Spinal cord (tissue), 10 donors: ENCODE data around the gene KAT2B. TPM values are rescaled to one million over a fixed set of nuclear protein-coding genes. Genes with fewer than 3 reads are reported as not detected.

Experiments
- DNase-seq, 6 donors: peaks; one replicate each; pipeline versions ENCODE4 v3.0.0 to v3.0.0-alpha.2; 2013 to 2015; ENCODE audit warnings: low spot score in 6 of 6, low read depth in 4 of 6
- H3K27ac ChIP-seq: one replicate; pipeline ENCODE4 v1.5.1; 2013; ENCODE audit warnings: low read depth, low read length, control low read depth
- H3K27me3 ChIP-seq: one replicate; pipeline ENCODE4 v1.6.1; 2013; ENCODE audit warnings: low read length; ENCODE audit not compliant: control insufficient read depth, insufficient read depth
- H3K36me3 ChIP-seq: one replicate; pipeline ENCODE4 v1.6.1; 2013; ENCODE audit warnings: low read length; ENCODE audit not compliant: control insufficient read depth, insufficient read depth
- H3K4me1 ChIP-seq: one replicate; pipeline ENCODE4 v1.6.1; 2013; ENCODE audit warnings: low read length; ENCODE audit not compliant: control insufficient read depth, insufficient read depth
- H3K4me3 ChIP-seq: one replicate; pipeline ENCODE4 v1.5.1; 2013; ENCODE audit warnings: low read depth, low read length, control low read depth
- H3K9me3 ChIP-seq: one replicate; pipeline ENCODE4 v1.6.1; 2013; ENCODE audit warnings: low read length; ENCODE audit not compliant: control insufficient read depth, insufficient read depth
- WGBS: methylation state at CpG from one replicate; pipeline ENCODE4 v1.1.5; 2013; ENCODE audit warnings: missing lambda C conversion rate; ENCODE audit not compliant: insufficient coverage; 5-methylcytosine and 5-hydroxymethylcytosine counted together
- polyA plus RNA-seq, 2 donors: library from polyadenylated mRNA; unstranded; fragments of 120-200 nt; gene quantifications; one replicate each; pipeline ENCODE4 v1.2.1, GENCODE V29; 2013; ENCODE audit not compliant: insufficient read length in 2 of 2
- total RNA-seq, 2 donors: library from RNA; depleted of rRNA in 1 of 2; stranded (reverse); fragments of 120-200 nt in 1 of 2; fragments of >200 nt in 1 of 2; gene quantifications; one replicate each; pipeline versions ENCODE4 v1.2.3 to v1.2.4, GENCODE V29; 2013 to 2014
- donor health status: healthy.

Gene KAT2B
- total and polyA plus RNA-seq, 4 donors: 41.8 to 68.5 (median 48.3) TPM

DNA sequence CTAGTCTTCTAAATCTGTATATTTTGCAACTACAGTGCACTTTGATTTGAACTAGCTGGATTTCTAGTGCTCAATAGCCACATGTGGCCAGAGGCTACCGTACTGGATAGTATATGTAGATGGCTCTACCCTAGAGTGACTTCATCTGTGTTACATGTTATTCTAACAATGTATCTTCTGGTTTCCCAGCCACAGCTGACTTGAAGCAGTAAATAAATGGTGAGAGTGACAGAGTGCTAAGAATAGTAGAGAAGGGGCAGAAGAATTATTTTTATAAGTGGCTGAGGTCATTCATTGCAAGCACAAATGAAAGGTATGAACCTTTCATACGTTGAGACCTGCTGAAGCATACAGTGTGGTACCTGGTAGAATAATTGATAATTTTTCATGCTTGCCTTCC lies 30.9 kb downstream of the KAT2B start:
- Histone ChIP-seq H3K27ac (no peak overlapping the region), H3K27me3 (no peaks in the 10 kb centered on the region), H3K4me1 (peaks cover 30% of the 10 kb centered on the region), H3K36me3 (no peaks in the 10 kb centered on the region), H3K9me3 (no peaks in the 10 kb centered on the region), H3K4me3 (no peak overlapping the region)
- DNase-seq: no peak
- no CpG with 5 or more reads among the region's 2 CpGs for WGBS

DNA sequence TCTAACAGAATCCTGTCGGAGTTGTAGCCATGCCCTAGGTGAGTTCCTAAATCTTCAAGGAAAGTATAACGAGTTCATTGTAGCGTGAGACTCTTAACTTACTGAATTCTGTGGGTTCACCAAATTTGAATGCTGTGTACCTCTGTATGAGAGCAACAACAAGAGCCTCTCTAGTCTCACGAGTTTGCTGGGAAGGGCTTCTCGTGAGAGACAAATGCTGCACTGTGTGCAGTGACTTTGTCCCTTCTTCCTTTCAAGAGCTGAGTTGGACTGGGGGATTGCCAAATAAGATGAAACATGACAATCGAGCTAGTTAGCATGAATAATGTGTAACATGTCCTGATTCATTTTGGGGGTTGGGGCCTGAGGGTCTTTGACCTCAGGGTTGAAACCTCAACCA lies 32.2 kb downstream of the KAT2B start:
- no peaks in the 10 kb centered on the region for H3K9me3 ChIP-seq
- no peak overlapping the region for H3K4me3 ChIP-seq
- no peaks in the 10 kb centered on the region for H3K27me3 ChIP-seq
- H3K36me3 ChIP-seq: no peaks in the 10 kb centered on the region
- peaks cover 26% of the 10 kb centered on the region for H3K4me1 ChIP-seq
- peak in 2 of 6 donors; percentile 65 to 74 for DNase-seq
- peak overlapping the region; percentile 88 for H3K27ac ChIP-seq
- WGBS: 47% methylated on average over 3 of the region's 6 CpGs

DNA sequence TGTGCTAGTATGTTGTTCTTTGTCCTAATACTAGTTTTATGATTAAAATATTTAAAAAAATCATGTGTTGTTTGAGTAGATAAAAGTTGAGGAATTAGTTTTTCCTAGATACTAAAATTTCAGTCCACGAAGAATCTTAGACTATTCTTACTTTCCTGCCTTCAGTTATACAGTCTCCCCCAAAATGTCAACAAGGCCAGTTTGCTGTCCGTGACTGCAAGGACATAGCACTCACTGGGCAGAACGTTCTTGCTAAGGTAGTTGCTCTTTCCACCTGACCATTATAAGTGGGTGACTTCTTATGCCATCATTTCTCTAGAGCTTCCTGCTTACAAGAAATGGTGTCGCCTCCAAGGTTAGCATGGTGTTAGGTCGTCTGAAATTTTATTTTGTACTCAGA lies 32.8 kb downstream of the KAT2B start:
- H3K9me3 ChIP-seq: no peaks in the 10 kb centered on the region
- no peaks in the 10 kb centered on the region for H3K27me3 ChIP-seq
- H3K4me3 ChIP-seq: no peak overlapping the region
- H3K36me3 ChIP-seq: no peaks in the 10 kb centered on the region
- H3K27ac ChIP-seq: peak overlapping the region; percentile 88
- WGBS: 50% methylated on average over 3 of the region's 5 CpGs
- peaks cover 20% of the 10 kb centered on the region for H3K4me1 ChIP-seq
- DNase-seq: no peak

GRCh38 chr3:20073683-20074082 lies 33.4 kb downstream of the KAT2B start:
- no peaks in the 10 kb centered on the region for H3K9me3 ChIP-seq
- peaks cover 19% of the 10 kb centered on the region for H3K4me1 ChIP-seq
- no peak overlapping the region for H3K4me3 ChIP-seq
- no peaks in the 10 kb centered on the region for H3K27me3 ChIP-seq
- no CpG with 5 or more reads among the region's 4 CpGs for WGBS
- H3K36me3 ChIP-seq: no peaks in the 10 kb centered on the region
- H3K27ac ChIP-seq: peak overlapping the region; percentile 88
- peak in 2 of 6 donors; percentile 53 to 67 for DNase-seq

DNA sequence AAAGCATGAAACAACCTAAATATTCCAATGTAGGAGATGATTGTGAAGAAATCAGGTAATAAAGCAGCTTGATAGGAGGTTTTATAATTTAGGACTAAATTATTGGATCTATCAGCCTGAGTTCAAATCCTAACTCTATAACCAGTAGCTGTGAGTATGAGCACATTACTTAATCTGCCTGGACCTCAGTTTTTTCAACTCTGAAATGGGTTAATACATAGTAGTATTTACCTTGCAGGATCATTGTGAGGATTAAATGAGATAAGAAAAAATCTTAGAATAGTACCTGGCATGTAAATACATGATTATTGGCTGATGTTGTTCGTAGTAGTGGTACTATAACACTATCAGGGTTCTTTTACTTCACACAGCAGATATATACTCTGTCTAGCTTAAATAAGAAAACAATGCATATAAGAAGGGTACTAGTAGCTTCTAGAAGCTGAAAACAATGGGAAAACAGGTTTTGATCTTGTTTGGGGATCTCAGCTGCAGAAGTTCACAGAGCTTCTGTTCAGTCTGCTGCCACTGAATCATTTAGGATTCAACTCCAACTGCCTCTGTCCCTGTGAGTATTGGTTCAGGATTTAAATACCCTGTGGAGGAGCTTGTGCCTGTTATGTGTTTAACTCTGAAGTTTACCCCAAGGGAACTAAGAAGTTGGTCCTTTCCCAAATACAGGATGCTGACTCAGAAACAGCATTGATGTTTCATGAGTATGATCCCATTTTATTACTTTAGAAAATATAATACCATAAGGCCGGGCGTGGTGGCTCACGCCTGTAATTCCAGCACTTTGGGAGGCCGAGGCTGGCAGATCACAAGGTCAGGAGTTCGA lies 34.2 kb downstream of the KAT2B start:
- H3K4me3 ChIP-seq: no peak overlapping the region
- WGBS: no CpG with 5 or more reads among the region's 6 CpGs
- no peaks in the 10 kb centered on the region for H3K9me3 ChIP-seq
- peak overlapping the region; percentile 88 for H3K27ac ChIP-seq
- peaks cover 19% of the 10 kb centered on the region for H3K4me1 ChIP-seq
- no peaks in the 10 kb centered on the region for H3K36me3 ChIP-seq
- H3K27me3 ChIP-seq: no peaks in the 10 kb centered on the region
- DNase-seq: no peak

- no peak for DNase-seq
- 100% methylated on average over 2 of the region's 5 CpGs for WGBS
- peaks cover 21% of the 10 kb centered on the region for H3K4me1 ChIP-seq
- H3K4me3 ChIP-seq: no peak overlapping the region
- no peaks in the 10 kb centered on the region for H3K9me3 ChIP-seq
- peak overlapping the region; percentile 88 for H3K27ac ChIP-seq
- H3K27me3 ChIP-seq: no peaks in the 10 kb centered on the region
- no peaks in the 10 kb centered on the region for H3K36me3 ChIP-seq
Measured at GRCh38 chr3:20075197-20075596, 35.0 kb downstream of the KAT2B start.

DNA sequence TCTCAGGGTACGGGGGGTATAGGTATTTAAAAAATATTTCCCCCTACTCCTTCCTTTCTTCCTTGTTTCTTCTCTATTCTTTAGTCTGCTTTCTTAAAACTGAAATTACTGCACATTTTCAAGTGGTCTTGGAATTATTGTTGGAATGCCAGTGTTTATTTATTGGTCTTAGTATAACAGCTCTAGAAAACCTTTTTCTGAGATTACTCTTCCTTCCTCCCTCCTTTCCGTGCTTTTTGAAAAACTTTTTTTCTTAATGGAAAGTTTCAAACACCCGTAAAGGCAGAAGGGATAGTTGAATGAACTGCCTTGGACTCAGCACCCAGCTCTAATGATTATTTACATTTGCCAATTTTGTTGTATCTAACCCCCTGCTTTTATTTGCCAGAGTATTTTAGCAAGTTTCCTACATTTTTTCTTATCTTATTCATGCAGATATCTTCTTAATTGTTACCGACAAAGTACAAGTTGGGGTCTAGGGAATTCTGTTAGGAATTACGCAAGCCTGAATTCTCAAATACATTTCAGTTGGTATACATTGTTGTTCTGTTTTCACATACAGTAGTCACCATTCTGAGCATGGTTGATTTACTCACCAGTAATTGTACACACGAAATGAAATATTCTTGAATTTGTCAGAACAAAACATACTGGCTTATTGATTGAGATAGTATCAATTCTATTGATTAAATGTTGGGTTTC lies 36.2 kb downstream of the KAT2B start:
- no peak for DNase-seq
- no peak overlapping the region for H3K27ac ChIP-seq
- no peaks in the 10 kb centered on the region for H3K9me3 ChIP-seq
- H3K27me3 ChIP-seq: no peaks in the 10 kb centered on the region
- WGBS: no CpG with 5 or more reads among the region's 6 CpGs
- H3K4me3 ChIP-seq: no peak overlapping the region
- peaks cover 24% of the 10 kb centered on the region for H3K4me1 ChIP-seq
- H3K36me3 ChIP-seq: no peaks in the 10 kb centered on the region

DNA sequence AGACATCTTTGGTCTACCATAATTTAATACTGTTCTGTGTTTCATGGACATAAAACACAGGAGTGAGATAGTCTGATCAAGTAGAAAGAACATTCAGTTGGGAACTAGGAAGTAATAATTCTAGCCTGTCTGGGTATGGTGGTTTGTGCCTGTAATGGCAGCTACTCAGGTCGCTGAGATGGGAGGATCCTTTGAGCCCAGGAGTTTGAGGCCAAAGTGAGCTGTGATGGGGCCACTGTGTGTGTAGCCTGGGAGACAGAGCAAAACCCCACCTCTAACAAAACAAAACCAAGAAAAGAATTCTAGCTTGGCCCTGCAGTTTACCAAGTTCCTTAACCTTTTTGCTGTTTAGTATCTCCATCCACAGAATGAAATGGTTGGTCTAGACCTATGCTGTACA lies 36.8 kb downstream of the KAT2B start:
- H3K36me3 ChIP-seq: no peaks in the 10 kb centered on the region
- H3K27ac ChIP-seq: peak overlapping the region; percentile 57
- H3K4me3 ChIP-seq: no peak overlapping the region
- no CpG with 5 or more reads among the region's 1 CpG for WGBS
- DNase-seq: no peak
- no peaks in the 10 kb centered on the region for H3K9me3 ChIP-seq
- peaks cover 18% of the 10 kb centered on the region for H3K4me1 ChIP-seq
- no peaks in the 10 kb centered on the region for H3K27me3 ChIP-seq

GRCh38 chr3:20078194-20078714 lies 38.0 kb downstream of the KAT2B start:
- no peaks in the 10 kb centered on the region for H3K9me3 ChIP-seq
- H3K4me1 ChIP-seq: peaks cover 16% of the 10 kb centered on the region
- no peak for DNase-seq
- no peak overlapping the region for H3K4me3 ChIP-seq
- H3K36me3 ChIP-seq: no peaks in the 10 kb centered on the region
- no peaks in the 10 kb centered on the region for H3K27me3 ChIP-seq
- H3K27ac ChIP-seq: no peak overlapping the region
- no CpG with 5 or more reads among the region's 9 CpGs for WGBS
